SU-DHL-6 (cell line): ENCODE results near the gene BCS1L.

Experiments used
- H2AFZ ChIP-seq: fragments of 200-600 bp; sonication (generic); 2 replicates; pipeline ENCODE4 v1.6.1; 2014; ENCODE audit warnings: low read depth, mild to moderate bottlenecking, moderate library complexity, mixed read lengths, antibody characterized with exemption, low read length; ENCODE audit not compliant: severe bottlenecking
- H3F3A ChIP-seq: fragments of 200-600 bp; shearing (Covaris generic); 2 replicates; pipeline ENCODE4 v1.6.0; 2016; ENCODE audit warnings: antibody characterized with exemption, mild to moderate bottlenecking; ENCODE audit not compliant: insufficient read depth
- H3K27ac ChIP-seq: fragments of 200-600 bp; sonication (generic); 2 replicates; pipeline ENCODE4 v1.5.1; 2016; ENCODE audit warnings: low read depth, mild to moderate bottlenecking, low read length, moderate library complexity, mixed read lengths
- H3K27me3 ChIP-seq: fragments of 200-600 bp; sonication (generic), shearing (Covaris generic); 2 replicates; pipeline ENCODE4 v1.6.0; 2014; ENCODE audit warnings: mild to moderate bottlenecking, low read length
- H3K36me3 ChIP-seq: fragments of 200-600 bp; sonication (generic); 2 replicates; pipeline ENCODE4 v1.6.1; 2014; ENCODE audit warnings: mild to moderate bottlenecking, low read length, mixed read lengths
- H3K4me2 ChIP-seq: fragments of 300-600, 200-600 bp; shearing (Covaris generic), sonication (generic); 2 replicates; pipeline ENCODE4 v1.6.0; 2014; ENCODE audit warnings: low read length, low read depth, mild to moderate bottlenecking; ENCODE audit not compliant: poor library complexity, severe bottlenecking
- H3K4me3 ChIP-seq: fragments of 200-600 bp; sonication (generic); 2 replicates; pipeline ENCODE4 v1.5.1; 2014; ENCODE audit warnings: antibody characterized with exemption, low read length, mild to moderate bottlenecking, mixed read lengths; ENCODE audit not compliant: insufficient read depth, poor library complexity, severe bottlenecking
- H3K79me2 ChIP-seq: fragments of 200-600 bp; sonication (generic); 2 replicates; pipeline ENCODE4 v1.6.1; 2014; ENCODE audit warnings: mild to moderate bottlenecking, low read length, moderate library complexity; ENCODE audit not compliant: insufficient read depth
- H3K9ac ChIP-seq: fragments of 200-600 bp; sonication (generic); 2 replicates; pipeline ENCODE4 v1.7.0; 2014; ENCODE audit warnings: mild to moderate bottlenecking, low read length
- H3K9me2 ChIP-seq: fragments of 200-600 bp; sonication (generic); replicated peaks from 2 replicates; pipeline ENCODE4 v1.6.1; 2014; ENCODE audit warnings: low read length; ENCODE audit not compliant: insufficient read depth
- H3K9me3 ChIP-seq: fragments of 200-600 bp; sonication (generic); 2 replicates; pipeline ENCODE4 v1.6.1; 2014; ENCODE audit warnings: low read length, mixed read lengths; ENCODE audit not compliant: insufficient read depth
- H4K20me1 ChIP-seq: fragments of 200-600 bp; sonication (generic); 2 replicates; pipeline ENCODE4 v1.6.1; 2014; ENCODE audit warnings: low read depth, mild to moderate bottlenecking, antibody characterized with exemption, low read length, moderate library complexity, mixed read lengths
- CTCF ChIP-seq: fragments of 200-600 bp; sonication (generic); IDR thresholded peaks from one replicate; pipeline ENCODE4 v1.5.1; 2017; ENCODE audit warnings: antibody characterized with exemption, mild to moderate bottlenecking, low read length, moderate library complexity; ENCODE audit not compliant: insufficient read depth, poor library complexity, severe bottlenecking
- EZH2phosphoT487 ChIP-seq: fragments of 200-600 bp; sonication (generic), shearing (Covaris generic); conservative IDR thresholded peaks from 2 replicates; pipeline ENCODE4 v1.6.1; 2018; ENCODE audit warnings: mild to moderate bottlenecking, antibody characterized with exemption, low read length, moderate library complexity, mixed read lengths

The BCS1L gene

GRCh38 chr2:218635719-218636118 is 23.8 kb upstream of the BCS1L start:
- TF ChIP-seq EZH2phosphoT487: no peak
- 0 out of 2 replicates have a peak, but pooled peaks cover 6% of the 10 kb centered on the region for H3K36me3 ChIP-seq

GRCh38 chr2:218638372-218638771 is 21.1 kb upstream of the BCS1L start:
- 0 out of 2 replicates have a peak, but pooled peaks cover 4% of the 10 kb centered on the region for H3F3A ChIP-seq
- no peaks in the 10 kb centered on the region for H3K79me2 ChIP-seq
- no peak overlapping the region for H3K27ac ChIP-seq
- H3K36me3 ChIP-seq: 0 out of 2 replicates have a peak, but pooled peaks cover 6% of the 10 kb centered on the region
- no peaks in the 10 kb centered on the region for H3K9me3 ChIP-seq
- H3K27me3 ChIP-seq: no peaks in the 10 kb centered on the region
- TF ChIP-seq EZH2phosphoT487: no peak
- TF ChIP-seq CTCF: no peak
- no peak overlapping the region for H3K4me2 ChIP-seq
- no peak overlapping the region for H3K9ac ChIP-seq
- no peaks in the 10 kb centered on the region; the same call in 1 of the 2 replicates for H4K20me1 ChIP-seq
- no peak overlapping the region for H3K4me3 ChIP-seq
- no peaks in the 10 kb centered on the region for H3K9me2 ChIP-seq
- no peak overlapping the region for H2AFZ ChIP-seq

More at GRCh38 chr2:218635719-218636118, 23.8 kb upstream of the BCS1L start:
- no peak overlapping the region for H2AFZ ChIP-seq
- no peaks in the 10 kb centered on the region for H3K79me2 ChIP-seq
- no peaks in the 10 kb centered on the region; the same call in 1 of the 2 replicates for H4K20me1 ChIP-seq
- 0 out of 2 replicates have a peak, but pooled peaks cover 7% of the 10 kb centered on the region for H3F3A ChIP-seq
- no peaks in the 10 kb centered on the region for H3K9me3 ChIP-seq
- no peak overlapping the region for H3K4me2 ChIP-seq
- no peak overlapping the region for H3K4me3 ChIP-seq
- H3K27ac ChIP-seq: no peak overlapping the region
- H3K9ac ChIP-seq: no peak overlapping the region
- no peaks in the 10 kb centered on the region for H3K27me3 ChIP-seq
- no peaks in the 10 kb centered on the region for H3K9me2 ChIP-seq

DNA sequence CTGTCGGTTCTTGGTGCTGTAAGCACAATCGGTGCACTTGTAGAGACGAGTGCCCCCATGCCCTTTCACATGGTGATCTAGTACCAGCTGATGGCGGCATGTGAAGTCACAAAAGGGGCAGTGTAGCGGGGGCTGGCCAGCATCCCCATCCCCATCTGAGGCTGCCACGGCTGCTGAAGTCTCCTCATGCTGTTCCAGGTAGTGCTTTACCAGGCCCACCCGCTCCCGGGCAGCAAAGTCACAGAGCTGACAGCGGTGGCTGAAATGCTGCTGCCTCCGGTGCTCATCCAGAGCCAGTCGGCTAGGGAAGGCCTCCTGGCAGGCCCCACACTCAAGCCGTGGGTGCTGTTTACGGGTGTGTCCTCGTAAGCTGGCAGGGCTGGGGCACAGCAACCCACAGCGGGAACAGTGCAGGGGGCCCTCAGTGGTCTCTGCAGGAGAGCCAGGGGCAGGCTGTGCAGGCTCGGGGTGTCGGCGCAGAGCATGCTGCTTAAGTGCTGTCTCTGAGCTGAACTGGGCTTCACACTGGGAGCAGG is 17.3 kb upstream of the BCS1L start:
- Histone ChIP-seq H3K27ac (no peak overlapping the region), H3K4me2 (no peak overlapping the region), H4K20me1 (no peaks in the 10 kb centered on the region; the same call in 1 of the 2 replicates), H3F3A (0 out of 2 replicates have a peak, but pooled peaks cover 4% of the 10 kb centered on the region), H3K9me3 (no peaks in the 10 kb centered on the region), H3K4me3 (no peak overlapping the region), H3K9me2 (no peaks in the 10 kb centered on the region), H2AFZ (no peak overlapping the region), H3K36me3 (0 out of 2 replicates have a peak, but pooled peaks cover 10% of the 10 kb centered on the region), H3K79me2 (no peaks in the 10 kb centered on the region), H3K9ac (no peak overlapping the region), H3K27me3 (no peaks in the 10 kb centered on the region)
- no peak for TF ChIP-seq CTCF
- no peak for TF ChIP-seq EZH2phosphoT487

DNA sequence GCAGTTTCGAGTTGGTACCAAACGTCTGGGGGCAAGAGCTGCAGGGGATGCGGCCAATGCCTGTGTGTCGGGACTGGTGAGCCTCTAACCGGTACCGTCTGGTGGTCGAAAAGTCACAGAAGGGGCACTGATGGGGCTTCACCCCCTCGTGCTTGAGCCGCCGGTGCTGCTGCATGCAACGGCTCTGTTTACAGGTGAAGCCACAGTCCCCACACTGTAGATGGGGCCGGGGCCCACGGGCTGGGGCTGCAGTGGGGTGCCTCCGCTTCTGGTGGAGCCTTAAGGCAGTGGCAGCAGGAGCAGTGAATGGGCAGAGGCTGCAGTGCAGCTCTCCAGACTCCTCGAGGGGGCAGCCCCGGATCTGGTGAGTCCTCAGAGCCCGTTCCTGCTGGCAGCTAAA is 16.7 kb upstream of the BCS1L start:
- H3K4me3 ChIP-seq: no peak overlapping the region
- no peaks in the 10 kb centered on the region for H3K27me3 ChIP-seq
- H3K4me2 ChIP-seq: no peak overlapping the region
- H3K9ac ChIP-seq: no peak overlapping the region
- no peaks in the 10 kb centered on the region for H3K9me3 ChIP-seq
- no peaks in the 10 kb centered on the region; the same call in 1 of the 2 replicates for H4K20me1 ChIP-seq
- no peak overlapping the region for H3K27ac ChIP-seq
- H2AFZ ChIP-seq: no peak overlapping the region
- no peaks in the 10 kb centered on the region for H3K9me2 ChIP-seq
- peaks cover 4% of the 10 kb centered on the region; the same call in 1 of the 2 replicates for H3K79me2 ChIP-seq
- 0 out of 2 replicates have a peak, but pooled peaks cover 4% of the 10 kb centered on the region for H3F3A ChIP-seq
- no peak for TF ChIP-seq CTCF
- TF ChIP-seq EZH2phosphoT487: no peak
- peaks cover 14% of the 10 kb centered on the region; the same call in 1 of the 2 replicates for H3K36me3 ChIP-seq
